ENCODE data around the gene APEX1.

DNA sequence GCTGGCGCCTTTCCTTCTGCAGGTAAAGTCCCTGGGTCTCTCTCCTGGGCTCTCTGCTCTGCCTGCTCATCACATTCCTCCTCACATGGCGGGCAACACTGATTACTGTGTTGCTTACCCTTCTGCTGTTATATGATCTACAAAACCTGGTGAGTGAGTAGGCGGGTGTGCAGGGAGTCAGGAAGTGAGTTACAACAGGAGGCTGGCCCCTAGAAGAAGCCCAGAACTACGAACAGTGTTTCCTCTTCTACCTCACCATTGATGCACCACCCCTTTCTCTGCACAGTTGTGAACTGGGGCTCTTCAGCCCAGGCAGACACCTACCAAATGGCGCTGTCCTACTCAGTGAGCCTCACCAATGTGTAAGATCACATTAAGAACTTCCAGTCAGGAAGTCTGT lies 14.1 kb upstream of the APEX1 start:
- TF ChIP-seq POLR2A (IDR thresholded peaks at IDR 0.05) = no peak
- TF ChIP-seq, protein P1, sequence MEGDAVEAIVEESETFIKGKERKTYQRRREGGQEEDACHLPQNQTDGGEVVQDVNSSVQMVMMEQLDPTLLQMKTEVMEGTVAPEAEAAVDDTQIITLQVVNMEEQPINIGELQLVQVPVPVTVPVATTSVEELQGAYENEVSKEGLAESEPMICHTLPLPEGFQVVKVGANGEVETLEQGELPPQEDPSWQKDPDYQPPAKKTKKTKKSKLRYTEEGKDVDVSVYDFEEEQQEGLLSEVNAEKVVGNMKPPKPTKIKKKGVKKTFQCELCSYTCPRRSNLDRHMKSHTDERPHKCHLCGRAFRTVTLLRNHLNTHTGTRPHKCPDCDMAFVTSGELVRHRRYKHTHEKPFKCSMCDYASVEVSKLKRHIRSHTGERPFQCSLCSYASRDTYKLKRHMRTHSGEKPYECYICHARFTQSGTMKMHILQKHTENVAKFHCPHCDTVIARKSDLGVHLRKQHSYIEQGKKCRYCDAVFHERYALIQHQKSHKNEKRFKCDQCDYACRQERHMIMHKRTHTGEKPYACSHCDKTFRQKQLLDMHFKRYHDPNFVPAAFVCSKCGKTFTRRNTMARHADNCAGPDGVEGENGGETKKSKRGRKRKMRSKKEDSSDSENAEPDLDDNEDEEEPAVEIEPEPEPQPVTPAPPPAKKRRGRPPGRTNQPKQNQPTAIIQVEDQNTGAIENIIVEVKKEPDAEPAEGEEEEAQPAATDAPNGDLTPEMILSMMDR (IDR thresholded peaks at IDR 0.05) = no peak

Data from tibial nerve (tissue), 3 donors.